ENCODE data around the gene TXNRD2.

DNA sequence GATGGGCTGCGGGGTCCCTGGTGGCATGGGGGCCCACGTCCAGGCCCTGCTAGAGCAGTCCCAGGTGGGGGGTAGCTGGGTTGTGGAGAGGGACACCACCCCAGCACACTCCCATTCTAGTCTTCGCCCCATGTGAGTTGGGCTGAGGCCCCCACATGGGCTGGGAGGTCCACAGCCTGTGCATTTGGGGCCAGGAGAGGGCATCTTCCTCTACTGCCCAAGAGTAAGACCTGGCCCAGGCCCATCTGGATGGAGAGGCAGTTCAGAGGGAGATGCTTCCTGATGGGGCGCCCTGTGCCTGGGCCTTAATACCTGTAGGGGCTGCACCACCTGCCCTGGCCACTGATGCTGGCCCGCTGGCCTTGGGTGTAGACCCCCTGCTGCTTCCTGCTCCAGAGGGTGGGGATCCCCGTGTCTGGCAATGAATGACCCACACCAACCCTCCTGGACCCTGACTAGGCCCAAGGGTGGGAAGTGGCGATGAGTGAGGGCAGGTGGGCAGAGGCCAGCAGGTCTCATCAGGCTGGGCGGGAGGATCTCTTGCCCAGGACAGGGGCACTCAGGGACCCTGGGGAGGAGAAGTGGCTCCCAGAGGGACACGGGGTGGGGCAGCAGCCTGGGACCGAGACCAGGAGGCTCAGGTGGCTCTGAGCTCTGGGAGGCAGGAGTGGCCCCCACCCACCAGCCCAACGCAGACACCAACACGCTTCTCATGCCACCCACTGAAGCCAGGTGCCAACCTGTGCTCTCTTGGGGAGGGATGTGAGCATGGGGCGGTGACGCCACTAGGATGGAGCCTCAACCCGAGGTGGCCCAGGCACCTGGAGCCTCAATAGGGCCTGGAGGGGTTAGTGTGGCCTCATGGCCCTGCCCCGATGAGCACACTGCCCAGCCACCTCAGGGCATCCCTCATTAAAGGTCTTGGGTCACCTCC, 69.5 kb downstream of the TXNRD2 start:
- TF ChIP-seq, protein P1, sequence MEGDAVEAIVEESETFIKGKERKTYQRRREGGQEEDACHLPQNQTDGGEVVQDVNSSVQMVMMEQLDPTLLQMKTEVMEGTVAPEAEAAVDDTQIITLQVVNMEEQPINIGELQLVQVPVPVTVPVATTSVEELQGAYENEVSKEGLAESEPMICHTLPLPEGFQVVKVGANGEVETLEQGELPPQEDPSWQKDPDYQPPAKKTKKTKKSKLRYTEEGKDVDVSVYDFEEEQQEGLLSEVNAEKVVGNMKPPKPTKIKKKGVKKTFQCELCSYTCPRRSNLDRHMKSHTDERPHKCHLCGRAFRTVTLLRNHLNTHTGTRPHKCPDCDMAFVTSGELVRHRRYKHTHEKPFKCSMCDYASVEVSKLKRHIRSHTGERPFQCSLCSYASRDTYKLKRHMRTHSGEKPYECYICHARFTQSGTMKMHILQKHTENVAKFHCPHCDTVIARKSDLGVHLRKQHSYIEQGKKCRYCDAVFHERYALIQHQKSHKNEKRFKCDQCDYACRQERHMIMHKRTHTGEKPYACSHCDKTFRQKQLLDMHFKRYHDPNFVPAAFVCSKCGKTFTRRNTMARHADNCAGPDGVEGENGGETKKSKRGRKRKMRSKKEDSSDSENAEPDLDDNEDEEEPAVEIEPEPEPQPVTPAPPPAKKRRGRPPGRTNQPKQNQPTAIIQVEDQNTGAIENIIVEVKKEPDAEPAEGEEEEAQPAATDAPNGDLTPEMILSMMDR (IDR thresholded peaks at IDR 0.05) = no peak
- no peak for TF ChIP-seq POLR2A (IDR thresholded peaks at IDR 0.05)
